Gastrocnemius medialis (tissue), 4 donors: ENCODE results near the gene MKRN1.

ENCODE experiments used
- CTCF ChIP-seq, 5 experiments: fragments of 450-650 bp in 3 of 5; fragments of 200-600 bp in 2 of 5; sonication (generic) in 2 of 5; IDR thresholded peaks in 4 of 5; conservative IDR thresholded peaks in 1 of 5; 1 replicate in 4 of 5; 2 replicates in 1 of 5; pipeline ENCODE4 v1.5.1; 2016 to 2019; ENCODE audit warnings: antibody characterized with exemption in 5 of 5, mild to moderate bottlenecking in 3 of 5, moderate library complexity in 3 of 5
- POLR2A ChIP-seq, 2 donors: fragments of 450-650 bp; IDR thresholded peaks; one replicate each; pipeline ENCODE4 v1.6.1; 2017; ENCODE audit warnings: antibody characterized with exemption in 2 of 2, mild to moderate bottlenecking in 2 of 2, moderate library complexity in 2 of 2

DNA sequence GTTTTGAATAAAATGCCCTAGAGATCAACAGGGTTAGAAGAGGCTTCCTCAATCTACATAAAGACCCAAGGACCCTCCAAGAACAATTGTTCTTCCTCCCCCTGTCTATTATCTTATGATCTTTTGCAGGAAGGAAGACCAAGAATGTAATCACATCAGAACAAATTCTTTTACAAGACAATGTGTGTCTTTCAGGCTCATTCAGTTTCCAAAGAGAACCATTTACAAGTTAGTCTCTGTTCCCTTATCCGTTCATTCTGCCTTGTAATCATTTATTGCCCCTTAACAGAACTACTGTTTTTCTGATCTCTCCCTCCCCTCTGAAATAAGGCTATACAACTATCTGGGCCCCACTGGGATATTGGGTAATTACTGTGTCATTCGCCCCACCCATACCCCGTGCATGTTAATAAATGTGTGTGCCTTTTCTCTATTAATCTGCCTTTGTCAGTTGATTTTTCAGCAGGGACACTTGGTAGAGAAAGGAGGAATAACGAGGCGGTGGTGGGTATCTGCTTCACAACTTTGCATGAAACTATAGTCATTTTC lies 5.7 kb upstream of the MKRN1 start:
- TF ChIP-seq CTCF (IDR thresholded peaks at IDR 0.05 in 4 of 5, conservative IDR thresholded peaks at IDR 0.05 in 1 of 5) (no peak), POLR2A (IDR thresholded peaks at IDR 0.05) (no peak)
